Brain microvascular endothelial cell (primary cell): ENCODE measurements around the gene COP1.
"Not testable (repeated sequence)": the region's sequence is repeated elsewhere in the genome, so short reads cannot be mapped to it uniquely, and the experiment has no call there.

Experiments
- DNase-seq: peaks from one replicate; pipeline ENCODE4 v3.0.0-alpha.2; 2020
- H3K27ac ChIP-seq: fragments of 250-450 bp; sonication (Bioruptor Pico); 2 replicates; pipeline ENCODE4 v1.5.1; 2020; ENCODE audit warnings: mild to moderate bottlenecking, moderate library complexity
- H3K27me3 ChIP-seq: fragments of 250-450 bp; sonication (Bioruptor Pico); replicated peaks from 2 replicates; pipeline ENCODE4 v1.5.1; 2020; ENCODE audit warnings: mild to moderate bottlenecking
- H3K36me3 ChIP-seq: fragments of 250-450 bp; sonication (Bioruptor Pico); replicated peaks from 2 replicates; pipeline ENCODE4 v1.5.1; 2020; ENCODE audit warnings: mild to moderate bottlenecking
- H3K4me3 ChIP-seq: 2 replicates; pipeline ENCODE4 v1.5.1; 2011; ENCODE audit warnings: low read depth, mild to moderate bottlenecking, control low read depth, low read length, moderate library complexity
- in situ Hi-C: cut with HindIII; loops from 2 replicates; pipeline ENCODE4 v1.10.0; 2017; ENCODE audit warnings: low sequenced_read_pairs, low pct_ligation_motif_present
- TF ChIP-seq, protein P1 (sequence below): IDR thresholded peaks from 2 replicates; pipeline ENCODE4 v1.5.1; 2011; ENCODE audit warnings: low read depth, mild to moderate bottlenecking, moderate library complexity, low read length, control low read depth, inconsistent platforms; ENCODE audit errors: missing control alignments

COP1 gene

DNA sequence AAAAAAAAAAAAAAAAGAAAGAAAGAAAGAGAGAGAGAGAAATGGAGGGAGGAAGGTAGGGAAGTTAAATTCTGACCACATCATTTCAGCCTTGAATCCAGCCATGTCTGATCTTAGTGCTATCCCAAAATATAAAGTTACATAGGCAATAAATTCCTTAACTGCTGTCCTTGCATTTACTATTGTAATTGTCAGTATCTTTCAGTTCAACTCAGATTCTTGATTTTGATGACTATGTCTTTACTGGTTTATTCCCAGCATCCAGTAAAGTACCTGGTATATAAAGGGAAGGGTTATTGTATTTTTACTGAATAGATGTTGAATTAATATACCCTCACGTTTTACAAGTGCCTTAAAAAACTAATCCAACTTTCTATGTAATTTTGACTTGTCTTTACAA, 8.9 kb upstream of the COP1 start:
- Histone ChIP-seq H3K36me3 (no peaks in the 10 kb centered on the region), H3K27ac (no peak overlapping the region), H3K27me3 (no peaks in the 10 kb centered on the region), H3K4me3 (no peak overlapping the region)
- DNase-seq: no peak
- TF ChIP-seq, protein P1, sequence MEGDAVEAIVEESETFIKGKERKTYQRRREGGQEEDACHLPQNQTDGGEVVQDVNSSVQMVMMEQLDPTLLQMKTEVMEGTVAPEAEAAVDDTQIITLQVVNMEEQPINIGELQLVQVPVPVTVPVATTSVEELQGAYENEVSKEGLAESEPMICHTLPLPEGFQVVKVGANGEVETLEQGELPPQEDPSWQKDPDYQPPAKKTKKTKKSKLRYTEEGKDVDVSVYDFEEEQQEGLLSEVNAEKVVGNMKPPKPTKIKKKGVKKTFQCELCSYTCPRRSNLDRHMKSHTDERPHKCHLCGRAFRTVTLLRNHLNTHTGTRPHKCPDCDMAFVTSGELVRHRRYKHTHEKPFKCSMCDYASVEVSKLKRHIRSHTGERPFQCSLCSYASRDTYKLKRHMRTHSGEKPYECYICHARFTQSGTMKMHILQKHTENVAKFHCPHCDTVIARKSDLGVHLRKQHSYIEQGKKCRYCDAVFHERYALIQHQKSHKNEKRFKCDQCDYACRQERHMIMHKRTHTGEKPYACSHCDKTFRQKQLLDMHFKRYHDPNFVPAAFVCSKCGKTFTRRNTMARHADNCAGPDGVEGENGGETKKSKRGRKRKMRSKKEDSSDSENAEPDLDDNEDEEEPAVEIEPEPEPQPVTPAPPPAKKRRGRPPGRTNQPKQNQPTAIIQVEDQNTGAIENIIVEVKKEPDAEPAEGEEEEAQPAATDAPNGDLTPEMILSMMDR: no peak
- in situ Hi-C loops: no loop called here

DNA sequence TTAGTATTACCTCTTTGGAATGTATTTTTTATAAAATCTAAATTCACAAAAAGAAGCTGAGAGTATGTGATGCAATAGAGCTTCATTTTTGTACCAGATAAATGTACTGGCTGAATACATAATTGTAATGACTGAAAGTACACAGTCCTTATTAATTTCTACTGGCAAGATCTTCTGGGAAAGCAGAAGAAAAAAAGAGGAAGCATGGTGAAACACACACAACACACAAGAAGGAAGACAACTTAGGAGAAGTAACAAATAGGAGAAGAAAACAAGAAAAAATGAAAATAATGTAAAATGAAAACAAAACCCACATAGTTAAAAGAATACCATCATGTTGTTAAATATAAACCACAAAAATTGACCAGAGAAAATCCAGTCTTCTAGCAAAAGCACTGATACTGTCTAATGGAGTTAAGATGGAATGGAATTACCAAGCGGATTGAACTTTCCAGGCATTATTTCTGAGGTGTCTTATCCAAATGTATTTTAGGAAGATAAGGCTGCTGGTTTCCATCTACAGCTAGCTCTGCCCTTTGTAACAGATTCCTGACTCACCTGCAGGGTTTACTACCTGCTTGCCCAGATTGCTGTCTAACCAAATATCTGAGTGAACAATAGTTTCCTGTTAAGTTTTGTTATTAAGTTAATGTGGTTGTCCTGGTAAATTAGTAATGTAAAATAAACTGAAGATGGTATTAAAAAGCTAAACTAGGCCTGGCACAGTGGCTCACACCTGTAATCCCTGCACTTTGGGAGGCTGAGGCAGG, 4.5 kb upstream of the COP1 start:
- H3K27ac ChIP-seq: no peak overlapping the region
- no peak for DNase-seq
- H3K4me3 ChIP-seq: no peak overlapping the region
- H3K36me3 ChIP-seq: no peaks in the 10 kb centered on the region
- TF ChIP-seq, protein P1: no peak
- no peaks in the 10 kb centered on the region for H3K27me3 ChIP-seq
- in situ Hi-C loops: no loop called here

DNA sequence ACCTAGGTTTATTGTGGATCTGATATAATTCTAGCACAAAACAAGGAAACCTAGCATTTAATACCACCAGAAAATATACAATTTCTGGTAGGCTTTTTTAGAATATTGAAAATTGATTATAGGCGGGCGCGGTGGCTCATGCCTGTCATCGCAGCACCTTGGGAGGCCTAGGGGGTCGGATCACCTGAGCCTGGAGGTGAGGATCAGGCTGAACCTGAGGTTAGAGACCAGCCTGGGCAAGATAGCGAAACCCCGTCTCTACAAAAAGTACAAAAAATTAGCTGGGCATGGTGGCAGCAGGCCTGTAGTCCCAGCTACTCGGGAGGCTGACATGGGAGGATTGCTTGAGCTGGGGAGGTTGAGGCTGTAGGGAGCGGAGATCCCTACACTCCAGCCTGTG, 948 bp upstream of the COP1 start:
- no peak for DNase-seq
- TF ChIP-seq, protein P1: no peak
- Histone ChIP-seq H3K4me3 (peak overlapping the region; percentile 65), H3K27me3 (no peaks in the 10 kb centered on the region), H3K36me3 (no peaks in the 10 kb centered on the region), H3K27ac (no peak overlapping the region)
- in situ Hi-C loops: no loop called here

DNA sequence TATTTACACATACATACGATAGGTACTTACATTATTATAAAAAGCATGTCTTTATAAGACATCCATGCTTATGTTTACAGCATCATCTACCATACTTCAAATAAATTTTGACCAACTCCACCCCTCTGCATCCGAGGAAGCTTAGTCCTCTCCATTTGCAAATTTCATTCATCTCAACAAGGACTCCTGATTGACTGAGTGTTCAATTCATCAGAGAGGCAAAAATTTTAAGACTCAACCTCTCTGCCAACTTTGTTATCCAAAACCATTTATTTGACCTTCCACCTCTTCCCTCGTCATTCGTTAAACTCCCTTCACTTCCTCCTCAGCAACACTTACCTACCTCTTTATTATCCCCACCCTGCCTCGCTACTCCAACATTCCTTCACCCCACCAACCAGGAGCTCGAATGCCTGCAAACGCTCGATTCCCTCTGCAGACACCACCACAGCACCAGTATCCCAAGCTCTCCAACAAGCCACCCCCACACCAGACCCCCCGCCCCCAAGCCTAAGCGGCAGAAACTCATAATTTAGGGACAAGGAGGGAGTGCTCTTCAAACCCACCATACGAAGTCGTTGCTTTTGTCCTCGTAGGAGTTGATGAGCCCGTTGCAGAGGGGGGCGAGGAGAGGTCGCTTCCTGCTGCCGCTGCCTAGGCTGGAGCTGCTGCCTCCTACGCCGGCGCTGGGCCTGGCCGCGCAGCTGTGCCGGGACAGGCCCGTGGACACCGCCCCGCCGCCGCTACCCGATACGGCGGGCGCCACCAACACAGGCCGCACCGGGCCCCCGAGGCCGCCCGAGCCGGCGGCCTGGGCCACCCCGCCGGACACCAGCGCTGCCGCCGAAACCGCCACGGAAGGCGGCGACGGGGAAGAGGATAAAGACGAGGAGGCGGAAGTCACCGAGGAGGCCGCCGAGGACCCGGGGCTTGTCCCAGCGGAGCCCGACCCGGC, 803 bp downstream of the COP1 start:
- H3K27me3 ChIP-seq: no peaks in the 10 kb centered on the region
- TF ChIP-seq, protein P1: no peak
- no peaks in the 10 kb centered on the region for H3K36me3 ChIP-seq
- peak; percentile 33 for DNase-seq
- peak overlapping the region; percentile 65 for H3K4me3 ChIP-seq
- H3K27ac ChIP-seq: peak overlapping the region; percentile 70
- in situ Hi-C loops: no loop called here

DNA sequence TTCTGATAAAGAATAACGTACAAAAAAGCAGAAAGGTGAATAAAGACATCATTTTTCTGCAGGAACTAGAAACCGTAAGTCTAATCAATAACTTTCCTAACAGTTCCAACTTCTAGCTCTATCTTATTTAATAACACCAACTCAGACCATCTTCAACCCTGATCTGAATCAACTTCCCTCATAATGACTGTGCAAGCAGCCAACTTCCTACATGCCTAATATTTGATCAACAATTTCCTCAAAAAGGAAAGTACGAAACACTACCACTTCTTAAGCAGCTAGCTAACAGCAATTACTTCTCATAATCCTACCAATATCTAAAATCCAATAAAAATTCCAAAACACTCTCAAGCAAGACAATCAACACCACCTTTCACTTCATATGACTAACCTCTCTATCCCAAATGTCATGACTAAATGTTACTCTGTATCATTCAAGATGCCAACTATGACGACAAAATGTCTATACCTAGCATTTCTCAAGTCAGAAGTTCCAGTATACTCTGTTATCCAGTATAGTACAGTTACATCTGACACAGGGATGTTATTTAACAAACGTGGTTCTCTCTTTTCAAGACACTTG, 1.7 kb downstream of the COP1 start:
- TF ChIP-seq, protein P1: no peak
- no peak for DNase-seq
- H3K27me3 ChIP-seq: no peaks in the 10 kb centered on the region
- H3K27ac ChIP-seq: no peak overlapping the region
- no peaks in the 10 kb centered on the region for H3K36me3 ChIP-seq
- in situ Hi-C loops: no loop called here
- H3K4me3 ChIP-seq: peak overlapping the region; percentile 65

DNA sequence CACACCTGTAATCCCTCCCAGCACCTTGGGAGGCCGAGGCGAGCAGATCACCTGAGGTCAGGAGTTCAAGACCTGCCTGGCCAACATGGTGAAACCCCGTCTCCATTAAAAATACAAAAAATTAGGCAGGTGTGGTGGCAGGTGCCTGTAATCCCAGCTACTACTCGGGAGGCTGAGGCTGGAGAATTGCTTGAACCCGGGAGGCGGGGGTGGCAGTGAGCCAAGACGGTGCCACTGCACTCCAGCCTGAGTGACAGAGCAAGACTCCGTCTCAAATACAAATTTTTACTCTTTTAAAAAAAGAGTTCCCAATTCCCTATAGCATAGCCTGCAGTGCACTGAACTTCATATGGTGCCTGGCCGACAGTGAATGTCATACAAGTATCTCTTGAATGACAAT, 2.4 kb downstream of the COP1 start:
- DNase-seq, H3K27ac ChIP-seq, in situ Hi-C loops, H3K27me3 ChIP-seq, H3K36me3 ChIP-seq: not testable (repeated sequence)
- H3K4me3 ChIP-seq: peak overlapping the region; percentile 0
